GM21423 (cell line): ENCODE results near the gene APOBEC3B.
"Not testable (repeated sequence)": the region's sequence is repeated elsewhere in the genome, so short reads cannot be mapped to it uniquely, and the experiment has no call there.

Experiments used
- ATAC-seq: cut with Tn5 transposase; IDR thresholded peaks from one replicate; pipeline ENCODE4 v1.9.1; 2021; ENCODE audit warnings: mild to moderate bottlenecking, moderate library complexity; ENCODE audit not compliant: unreplicated experiment

APOBEC3B gene

DNA sequence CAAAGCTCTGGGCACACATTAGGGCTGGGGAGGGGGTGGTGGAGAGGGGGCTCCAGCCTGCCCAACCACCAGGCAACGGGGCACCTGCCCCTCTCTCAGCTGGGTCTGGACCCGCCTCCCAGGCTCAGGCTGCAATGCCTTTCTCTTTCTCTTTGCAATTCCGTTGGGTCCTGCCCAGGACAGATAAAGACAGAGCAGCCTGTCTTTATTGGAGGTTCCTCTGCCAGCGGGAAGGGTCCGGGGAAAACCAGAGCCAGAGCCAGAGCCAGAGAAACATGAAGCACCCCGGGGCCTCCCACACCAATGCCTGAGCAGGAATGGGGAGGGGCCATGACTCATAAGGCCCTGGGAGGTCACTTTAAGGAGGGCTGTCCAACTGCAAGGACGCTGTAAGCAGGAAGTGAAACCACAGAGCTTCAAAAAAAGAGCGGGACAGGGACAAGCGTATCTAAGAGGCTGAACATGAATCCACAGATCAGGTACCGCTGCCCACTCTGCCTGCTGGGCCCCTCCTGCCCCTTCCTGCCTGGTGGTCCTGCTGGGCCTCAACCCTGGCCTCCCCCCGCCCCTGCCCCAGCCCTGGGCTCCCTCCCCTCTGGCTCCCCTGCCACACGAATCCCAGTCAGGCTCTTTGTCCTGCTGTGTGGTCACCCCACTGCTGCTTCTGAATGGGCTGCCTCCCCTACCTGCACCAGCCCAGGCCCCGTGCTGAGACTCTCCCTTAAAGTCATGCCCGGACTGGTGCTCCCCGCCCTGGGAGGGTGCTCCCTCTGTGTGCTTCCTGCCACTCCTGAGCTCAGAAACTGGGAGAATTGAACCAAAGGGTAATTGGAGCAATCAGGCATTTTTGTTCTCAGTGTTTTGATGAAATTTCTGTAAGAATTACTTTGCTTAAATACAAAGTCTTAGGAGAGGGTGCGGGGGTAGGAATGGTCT lies at the start of gene APOBEC3B:
TSS of gene APOBEC3B (plus strand) at position 356 of the 936 bp plus-strand sequence. CDS start at position 463, 107 bp downstream.
- peak; percentile 51 for ATAC-seq

GRCh38 chr22:38935023-38935422 lies 47.1 kb upstream of the APOBEC3B start:
- no peak for ATAC-seq

DNA sequence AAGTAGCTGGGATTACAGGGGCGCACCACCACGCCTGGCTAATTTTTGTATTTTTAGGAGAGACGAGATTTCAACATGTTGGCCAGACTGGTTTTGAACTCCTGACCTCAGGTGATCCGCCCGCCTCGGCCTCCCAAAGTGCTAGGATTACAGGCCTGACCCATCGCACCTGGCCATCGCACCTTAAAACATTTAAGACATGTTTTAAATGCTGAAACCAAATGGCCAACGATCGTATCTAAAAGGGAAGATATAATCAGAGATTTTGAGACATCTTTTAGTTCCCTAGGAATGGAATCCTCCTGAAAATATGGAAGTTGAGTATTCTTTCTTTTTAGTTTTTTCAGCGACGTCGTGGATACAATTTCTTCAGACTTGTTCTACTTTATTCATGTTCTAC lies 46.5 kb upstream of the APOBEC3B start:
- no peak for ATAC-seq

DNA sequence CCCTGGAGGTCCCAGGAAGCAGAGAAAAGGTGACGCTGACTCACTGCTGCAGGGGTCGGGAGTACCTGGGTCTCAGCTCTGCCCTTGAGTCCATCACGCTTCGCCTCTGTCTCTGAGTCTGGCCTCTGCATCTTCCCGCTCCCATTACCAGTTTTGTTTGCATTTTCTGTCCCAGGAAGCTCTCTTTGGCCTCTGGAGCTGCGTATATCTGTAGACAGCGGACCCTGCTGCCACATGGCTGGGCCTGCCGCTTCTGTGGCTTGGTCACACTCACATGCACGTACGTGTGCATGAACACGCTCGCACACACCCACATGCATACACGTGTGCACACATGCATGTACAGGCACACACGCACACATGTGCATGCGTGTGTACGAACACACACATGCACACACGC lies 45.6 kb upstream of the APOBEC3B start:
- ATAC-seq: no peak

DNA sequence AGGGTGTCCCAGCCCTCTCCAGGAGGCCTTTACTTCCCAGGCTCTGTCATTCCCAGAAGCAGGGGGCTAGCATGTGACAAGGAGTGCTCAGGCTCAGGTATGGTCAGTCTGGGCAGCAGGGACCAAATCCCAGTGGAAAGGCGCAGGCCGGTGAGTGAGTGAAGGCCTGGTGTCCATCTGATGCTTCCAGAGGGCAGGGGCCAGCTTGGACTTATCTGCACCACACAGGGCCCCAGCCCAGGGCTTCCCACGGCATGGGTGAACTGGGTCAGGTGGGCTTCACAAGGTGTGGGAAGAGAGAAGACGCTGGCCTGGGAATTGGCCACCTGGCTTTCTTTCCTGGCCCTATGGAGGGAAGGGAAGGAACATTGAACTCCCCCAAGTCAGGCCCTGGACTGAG lies 45.1 kb upstream of the APOBEC3B start:
- ATAC-seq: no peak

- ATAC-seq: no peak
Observed at GRCh38 chr22:38937541-38937940, 44.6 kb upstream of the APOBEC3B start.

DNA sequence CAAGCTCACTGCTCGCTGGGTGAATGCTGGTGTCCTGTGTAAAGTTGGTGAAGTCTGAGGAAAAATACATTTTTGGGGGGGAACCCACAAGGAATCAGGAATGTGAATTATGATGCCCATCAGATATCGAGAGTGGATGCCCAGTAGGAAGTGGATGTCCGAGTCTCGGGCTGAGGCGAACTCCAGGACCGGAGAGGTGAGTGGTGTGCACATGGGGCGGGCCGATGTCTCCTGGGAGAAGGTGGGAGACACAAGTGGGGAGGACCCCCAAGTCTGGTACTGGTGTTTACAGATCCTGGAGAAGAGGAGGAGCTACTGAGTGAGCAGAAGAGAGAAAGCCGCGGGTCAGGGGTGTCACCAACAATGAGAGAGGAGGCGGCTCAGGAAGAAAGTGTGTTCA lies 43.9 kb upstream of the APOBEC3B start:
- ATAC-seq: no peak

GRCh38 chr22:38938925-38939324 lies 43.2 kb upstream of the APOBEC3B start:
- ATAC-seq: no peak

DNA sequence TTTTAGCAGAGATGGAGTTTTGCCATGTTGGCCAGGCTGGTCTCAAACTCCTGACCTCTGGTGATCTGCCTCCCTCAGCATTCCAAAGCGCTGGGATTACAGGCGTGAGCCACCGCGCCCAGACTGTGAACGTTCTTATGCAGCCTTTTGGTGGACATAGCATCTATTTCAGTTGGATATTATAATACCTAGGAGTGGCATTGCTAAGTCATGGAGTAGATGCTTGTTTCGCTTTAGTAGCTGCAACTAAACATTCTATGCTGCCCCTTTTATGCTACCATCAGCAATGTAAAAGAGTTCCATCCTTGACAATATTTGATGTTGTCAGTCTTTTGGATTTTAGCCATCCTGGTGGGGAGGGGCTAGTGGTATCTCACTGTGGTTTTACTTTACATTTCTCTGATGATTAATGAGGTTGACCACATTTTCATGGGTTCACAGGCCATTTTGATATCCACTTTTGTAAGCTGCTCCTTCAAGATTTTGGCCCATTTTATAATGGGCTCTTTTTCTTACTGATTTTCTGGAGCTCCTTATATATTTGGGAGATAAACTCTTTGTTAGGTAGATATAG lies 41.2 kb upstream of the APOBEC3B start:
- no peak for ATAC-seq

DNA sequence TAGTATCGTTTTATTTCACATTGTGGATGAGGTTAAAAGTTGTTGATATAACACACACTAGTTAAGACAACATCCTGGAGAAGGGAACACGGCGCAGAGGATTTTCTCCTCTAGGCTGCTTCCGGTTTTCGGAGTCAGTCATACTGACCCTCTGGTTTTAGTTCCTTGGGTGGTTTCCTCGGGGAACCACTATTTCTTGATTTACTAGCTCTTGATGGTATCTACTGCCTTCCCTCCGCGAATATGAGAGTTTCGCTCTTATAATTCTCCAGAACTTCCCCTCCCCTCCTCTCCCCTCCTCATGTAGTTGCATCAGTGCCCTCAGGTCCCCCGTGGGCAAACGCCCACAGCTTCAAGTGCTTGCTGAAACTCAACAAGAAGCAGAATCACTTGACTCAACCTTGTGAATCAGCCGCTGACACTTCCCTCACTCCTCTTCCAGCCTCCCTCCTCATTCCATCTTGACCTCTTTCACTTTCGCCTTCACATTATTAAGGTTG lies 40.6 kb upstream of the APOBEC3B start:
- peak; percentile 73 for ATAC-seq

DNA sequence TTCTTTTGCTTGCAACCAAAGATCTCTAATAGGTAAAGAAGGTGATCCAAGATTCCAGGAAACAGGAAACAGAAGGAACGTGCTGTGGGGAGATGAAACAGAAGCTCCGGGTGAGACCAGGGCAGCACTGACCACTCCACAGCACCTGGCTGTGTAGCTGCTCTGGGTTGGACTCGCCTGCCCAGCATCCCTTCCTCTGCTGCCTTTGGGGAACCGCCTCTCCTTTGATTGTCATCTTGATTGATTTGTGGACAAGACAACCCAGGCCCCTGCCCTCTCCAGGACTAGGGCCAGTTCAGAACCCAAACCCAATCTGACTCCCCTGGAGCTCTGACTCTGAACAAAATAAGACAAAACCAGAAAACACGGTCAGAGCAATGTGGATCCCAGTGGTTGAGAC lies 39.4 kb upstream of the APOBEC3B start:
- no peak for ATAC-seq

- ATAC-seq: no peak
Observed at GRCh38 chr22:38943201-38943600, 38.9 kb upstream of the APOBEC3B start.

- ATAC-seq: no peak
Observed at GRCh38 chr22:38943882-38944281, 38.3 kb upstream of the APOBEC3B start.

DNA sequence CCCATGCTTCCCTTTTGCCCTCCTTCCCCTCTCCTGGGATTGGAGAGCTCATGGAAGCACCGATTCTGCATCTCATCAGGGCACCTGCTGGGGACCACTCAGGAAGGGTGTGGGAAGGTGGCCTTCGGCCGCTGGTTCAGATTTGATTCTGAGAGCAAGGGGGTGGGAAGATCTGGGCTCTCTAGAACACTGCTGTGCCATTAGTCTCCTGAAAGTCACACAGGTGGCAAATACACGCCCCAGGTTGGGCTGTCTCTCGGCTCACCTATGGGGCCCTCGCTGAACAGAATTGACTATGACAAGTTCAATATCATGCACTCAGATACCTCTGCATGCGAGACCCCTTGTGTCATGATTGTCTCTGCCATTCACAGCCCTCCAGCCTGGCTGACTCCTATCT lies 37.5 kb upstream of the APOBEC3B start:
- ATAC-seq: no peak

- ATAC-seq: not testable (repeated sequence)
Observed at GRCh38 chr22:38945706-38946338, 36.3 kb upstream of the APOBEC3B start.

DNA sequence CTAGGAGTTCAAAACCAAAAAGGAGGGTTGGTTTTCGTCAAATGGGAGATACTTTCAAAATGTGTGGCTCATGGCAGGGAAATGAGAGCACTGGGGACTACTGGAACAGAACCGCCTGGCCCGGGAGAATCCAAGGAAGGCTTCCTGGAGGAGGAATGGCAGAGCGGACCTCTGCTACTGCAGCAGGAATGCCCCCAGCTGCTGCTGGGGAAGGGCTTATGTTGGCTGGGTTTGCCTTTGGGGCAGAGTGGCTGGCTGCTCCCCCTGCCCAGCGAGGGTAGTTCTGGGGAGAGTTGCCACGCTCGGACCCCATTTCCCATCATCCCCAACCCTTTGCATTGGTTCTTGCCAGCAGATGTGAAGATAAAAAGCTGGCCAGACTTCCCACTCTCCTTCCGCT lies 35.4 kb upstream of the APOBEC3B start:
- ATAC-seq: no peak

DNA sequence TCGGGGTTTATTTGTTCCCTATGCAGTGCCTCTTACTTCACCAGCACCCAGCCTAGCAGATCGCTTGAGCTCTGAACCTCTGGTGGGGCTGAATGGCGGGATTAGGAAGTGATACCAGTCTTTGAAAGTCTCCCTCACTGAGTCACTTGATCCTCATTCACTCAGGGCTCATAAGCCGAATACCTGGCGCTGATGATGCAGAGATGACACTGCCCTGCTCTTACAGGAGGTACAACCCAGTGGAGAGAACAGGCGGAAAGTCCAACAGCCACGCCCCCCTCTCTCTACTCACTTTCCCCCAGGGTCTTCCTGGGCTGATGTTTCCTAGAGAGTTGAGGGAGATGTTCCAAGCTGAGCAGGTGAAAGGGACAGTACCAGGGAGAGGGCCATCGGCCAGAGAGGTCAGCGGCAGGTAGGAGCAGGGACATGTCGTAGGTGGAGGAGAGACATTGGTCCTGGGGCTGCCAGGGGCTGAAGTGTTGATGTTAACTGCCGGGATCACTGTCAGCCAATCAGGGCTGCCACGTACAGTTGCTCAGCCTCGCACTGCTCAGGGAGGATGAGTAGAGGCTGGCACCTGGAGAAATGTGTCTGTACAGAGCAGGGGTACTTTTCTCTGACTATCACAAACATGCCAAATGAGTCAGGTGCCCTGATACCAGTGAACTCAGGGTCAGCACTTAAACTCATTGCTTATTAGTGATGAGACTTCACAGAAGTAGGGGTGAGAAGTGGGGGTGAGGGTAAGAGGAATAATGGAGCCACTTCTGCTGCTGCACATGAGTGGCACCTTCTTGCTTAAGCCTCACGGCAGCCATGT lies 34.6 kb upstream of the APOBEC3B start:
- ATAC-seq: no peak

DNA sequence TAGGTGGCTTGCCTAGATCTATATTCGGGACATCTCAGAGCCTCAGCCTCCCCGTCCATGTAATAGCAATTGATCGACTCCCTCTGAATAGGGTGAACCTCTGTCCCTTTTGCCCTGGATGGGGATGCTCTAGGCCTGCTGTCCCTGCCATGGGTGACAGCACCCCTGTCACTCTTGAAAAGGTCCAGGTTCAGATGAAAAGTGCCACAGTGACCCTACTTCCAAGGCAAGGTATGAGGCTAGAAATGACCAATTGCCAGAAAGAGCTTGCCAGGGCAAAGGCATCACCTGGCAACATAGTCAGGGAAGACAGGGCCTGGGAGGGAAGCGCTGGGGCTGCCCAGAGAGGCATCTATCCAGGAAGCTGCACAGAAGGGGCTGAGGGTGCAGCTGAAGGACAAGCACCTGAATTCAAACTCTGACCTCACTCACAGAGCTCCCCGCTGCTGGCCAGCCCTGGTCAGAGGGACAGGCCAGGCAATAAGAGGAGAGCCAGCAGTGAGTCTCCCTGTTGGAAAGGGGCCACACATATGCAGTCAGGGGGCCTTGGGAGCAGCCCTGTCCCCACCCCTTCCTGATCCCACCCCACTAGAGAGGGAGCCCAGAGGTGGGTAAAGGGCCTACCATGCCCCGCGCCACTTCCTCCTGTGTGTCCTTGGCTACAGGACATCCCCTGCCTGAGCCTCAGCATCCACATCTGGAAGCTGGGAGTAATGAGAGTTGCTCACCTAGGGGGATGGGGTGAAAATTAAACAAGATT lies 33.8 kb upstream of the APOBEC3B start:
- ATAC-seq: no peak

DNA sequence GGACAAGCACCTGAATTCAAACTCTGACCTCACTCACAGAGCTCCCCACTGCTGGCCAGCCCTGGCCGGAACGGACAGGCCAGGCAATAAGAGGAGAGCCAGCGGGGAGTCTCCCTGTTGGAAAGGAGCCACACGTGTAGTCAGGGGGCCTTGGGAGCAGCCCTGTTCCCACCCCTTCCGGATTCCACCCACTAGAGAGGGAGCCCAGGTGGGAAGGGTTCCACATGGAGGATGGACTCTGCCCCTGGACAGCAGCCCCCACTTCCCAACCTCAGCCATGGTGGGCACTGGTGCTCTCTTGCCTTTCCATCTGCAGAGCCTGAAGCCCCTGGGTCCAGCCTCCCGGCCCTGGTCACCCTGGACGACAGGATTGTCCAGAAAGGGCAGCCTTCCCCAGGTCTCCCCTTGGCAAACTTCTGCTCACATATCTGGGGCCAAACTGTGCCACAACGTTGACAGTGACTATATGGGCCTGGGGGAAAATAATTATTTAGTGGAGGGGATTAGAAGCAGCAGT lies 32.2 kb upstream of the APOBEC3B start:
- ATAC-seq: no peak
